Vagina (tissue), 2 donors: ENCODE results near the gene NCBP2L. TPM values are rescaled to one million over a fixed set of nuclear protein-coding genes. Genes with fewer than 3 reads are reported as not detected.

Experiments used
- DNase-seq, 2 donors: peaks; one replicate each; pipeline ENCODE4 v3.0.0-alpha.2; 2017; ENCODE audit errors: extremely low spot score in 2 of 2
- H3K27ac ChIP-seq: fragments of 200-600 bp; sonication (generic); one replicate; pipeline ENCODE4 v1.5.1; 2019
- H3K27me3 ChIP-seq: fragments of 200-600 bp; sonication (generic); one replicate; pipeline ENCODE4 v1.5.1; 2019
- H3K36me3 ChIP-seq, 2 donors: fragments of 200-600 bp; sonication (generic); one replicate each; pipeline ENCODE4 v1.5.1; 2017 to 2019
- H3K4me1 ChIP-seq: fragments of 200-600 bp; sonication (generic); one replicate; pipeline ENCODE4 v1.5.1; 2019
- H3K4me3 ChIP-seq, 2 donors: fragments of 200-600 bp; sonication (generic); 1 replicate in 1 of 2; 2 replicates in 1 of 2; pipeline ENCODE4 v1.5.1; 2016 to 2019
- H3K9me3 ChIP-seq: fragments of 200-600 bp; sonication (generic); one replicate; pipeline ENCODE4 v1.5.1; 2019
- CTCF ChIP-seq, 3 experiments: fragments of 450-650 bp in 2 of 3; fragments of 200-600 bp in 1 of 3; sonication (generic) in 1 of 3; IDR thresholded peaks; one replicate each; pipeline ENCODE4 v1.5.1; 2017 to 2019; ENCODE audit warnings: antibody characterized with exemption in 3 of 3, mild to moderate bottlenecking in 2 of 3, moderate library complexity in 2 of 3
- POLR2A ChIP-seq, 2 donors: fragments of 450-650 bp; IDR thresholded peaks; one replicate each; pipeline ENCODE4 v1.6.1; 2017; ENCODE audit warnings: antibody characterized with exemption in 2 of 2, mild to moderate bottlenecking in 2 of 2, moderate library complexity in 2 of 2
- POLR2AphosphoS5 ChIP-seq, 2 donors: sonication (generic); formaldehyde crosslinking; IDR thresholded peaks; one replicate each; pipeline ENCODE4 v1.9.0; 2017; ENCODE audit warnings: antibody characterized with exemption in 2 of 2, mild to moderate bottlenecking in 2 of 2, low read depth in 1 of 2; ENCODE audit not compliant: insufficient read depth in 1 of 2
- intact Hi-C: fragments of 100-400 bp; cut with DNase I; formaldehyde crosslinking; loops from one replicate; pipeline ENCODE4 v1.15.1; 2023
- total RNA-seq: library from RNA; depleted of rRNA; stranded (reverse); fragments of >200 nt; gene quantifications from one replicate; pipeline ENCODE4 v1.2.3, GENCODE V29; 2016

NCBP2L gene
- total RNA-seq, result not detected

DNA sequence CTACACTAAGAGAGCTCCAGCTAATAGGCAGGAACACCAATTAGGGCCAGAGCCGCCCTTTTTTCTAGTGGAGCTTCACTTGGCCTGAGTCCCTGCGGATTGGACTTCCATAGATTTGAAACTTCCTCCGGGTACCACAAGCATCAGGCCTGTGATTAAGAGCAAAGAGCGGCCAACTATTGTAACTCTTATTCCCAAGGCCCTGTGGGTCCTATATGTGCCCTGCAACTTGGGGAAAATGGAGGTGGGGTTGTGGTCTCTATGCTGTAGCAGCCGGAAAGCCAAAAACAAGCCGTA, at the start of gene NCBP2L:
Gene NCBP2L, plus strand, starts transcription at position 198 of the 297 bp plus-strand sequence. CDS start 16,488 bp downstream, outside the sequence.
- Histone ChIP-seq H3K4me1 (peaks cover 10% of the 10 kb centered on the region), H3K9me3 (no peaks in the 10 kb centered on the region), H3K27ac (peak within 1 kb of the TSS; percentile 84), H3K36me3 (no peaks in the 10 kb centered on the region), H3K27me3 (no peaks in the 10 kb centered on the region), H3K4me3 (peak within 1 kb of the TSS; percentile 42 to 55)
- intact Hi-C loops, result loop anchor here (5.0 kb wide), 1 partner anchor 105 kb away; no protein-coding TSS in a partner anchor
- DNase-seq, result no peak
- TF ChIP-seq CTCF (IDR thresholded peaks at IDR 0.05) (no peak), POLR2A (IDR thresholded peaks at IDR 0.05) (no peak), POLR2AphosphoS5 (IDR thresholded peaks at IDR 0.05; ENCODE audit: insufficient read depth in 1 of 2, low read depth in 1 of 2) (no peak)

- Histone ChIP-seq H3K9me3 (no peaks in the 10 kb centered on the region), H3K4me1 (peaks cover 60% of the 10 kb centered on the region), H3K4me3 (no peak overlapping the region), H3K36me3 (no peaks in the 10 kb centered on the region), H3K27me3 (no peaks in the 10 kb centered on the region), H3K27ac (peak overlapping the region; percentile 65)
- no peak for DNase-seq
- TF ChIP-seq CTCF (IDR thresholded peaks at IDR 0.05) (no peak), POLR2AphosphoS5 (IDR thresholded peaks at IDR 0.05; ENCODE audit: insufficient read depth in 1 of 2, low read depth in 1 of 2) (no peak), POLR2A (IDR thresholded peaks at IDR 0.05) (no peak)
- intact Hi-C loops, result no loop called here
Measured at GRCh38 chrX:107728371-107729099, 49.0 kb upstream of the NCBP2L start.

GRCh38 chrX:107729558-107730297, 47.8 kb upstream of the NCBP2L start:
- Histone ChIP-seq H3K27me3 (no peaks in the 10 kb centered on the region), H3K9me3 (no peaks in the 10 kb centered on the region), H3K27ac (peak overlapping the region; percentile 65), H3K4me3 (no peak overlapping the region), H3K36me3 (no peaks in the 10 kb centered on the region), H3K4me1 (peaks cover 54% of the 10 kb centered on the region)
- intact Hi-C loops, result no loop called here
- no peak for DNase-seq
- TF ChIP-seq CTCF (IDR thresholded peaks at IDR 0.05) (no peak), POLR2A (IDR thresholded peaks at IDR 0.05) (no peak), POLR2AphosphoS5 (IDR thresholded peaks at IDR 0.05; ENCODE audit: insufficient read depth in 1 of 2, low read depth in 1 of 2) (peak; percentile 25 to 53)

DNA sequence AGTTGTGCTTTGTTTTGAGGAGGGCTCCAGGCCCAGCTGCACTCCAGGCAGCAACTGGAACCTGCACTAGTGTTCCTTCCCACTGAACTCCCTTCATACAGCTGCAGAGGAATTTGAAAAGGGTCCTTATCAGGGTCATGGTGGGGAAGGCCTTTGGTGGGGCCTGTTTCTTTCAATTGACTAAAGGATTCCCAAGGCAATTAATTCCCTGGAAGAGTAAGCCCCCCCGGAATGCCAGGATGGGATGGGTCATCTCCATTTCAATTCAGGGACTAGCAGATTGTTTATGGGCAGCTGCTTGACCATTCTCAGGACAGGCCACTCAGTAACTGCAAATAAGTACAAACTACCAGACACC, 47.3 kb upstream of the NCBP2L start:
- no peaks in the 10 kb centered on the region for H3K27me3 ChIP-seq
- H3K9me3 ChIP-seq, result no peaks in the 10 kb centered on the region
- peaks cover 50% of the 10 kb centered on the region for H3K4me1 ChIP-seq
- H3K36me3 ChIP-seq, result no peaks in the 10 kb centered on the region
- H3K27ac ChIP-seq, result peak overlapping the region; percentile 65
- DNase-seq, result no peak
- no peak overlapping the region for H3K4me3 ChIP-seq
- intact Hi-C loops, result no loop called here
- no peak for TF ChIP-seq POLR2A (IDR thresholded peaks at IDR 0.05)

GRCh38 chrX:107730991-107731766, 46.4 kb upstream of the NCBP2L start:
- Histone ChIP-seq H3K36me3 (no peaks in the 10 kb centered on the region), H3K4me3 (no peak overlapping the region), H3K27me3 (no peaks in the 10 kb centered on the region), H3K27ac (peak overlapping the region; percentile 65), H3K4me1 (peaks cover 48% of the 10 kb centered on the region), H3K9me3 (no peaks in the 10 kb centered on the region)
- TF ChIP-seq CTCF (IDR thresholded peaks at IDR 0.05) (no peak), POLR2AphosphoS5 (IDR thresholded peaks at IDR 0.05; ENCODE audit: insufficient read depth in 1 of 2, low read depth in 1 of 2) (no peak), POLR2A (IDR thresholded peaks at IDR 0.05) (no peak)
- intact Hi-C loops, result no loop called here
- DNase-seq, result no peak
